Skeletal muscle satellite cell (primary cell): ENCODE data around the gene TSPAN16.
A peak's percentile ranks its signal among the peaks of the same experiment; 100 is the strongest.
"Not testable (repeated sequence)": the region's sequence is repeated elsewhere in the genome, so short reads cannot be mapped to it uniquely, and the experiment has no call there.

Experiments
- H3K27me3 ChIP-seq: 2 replicates; pipeline ENCODE4 v1.7.0; 2013; ENCODE audit warnings: low read length; ENCODE audit not compliant: control insufficient read depth, insufficient read depth
- H3K36me3 ChIP-seq: 2 replicates; pipeline ENCODE4 v1.7.0; 2013; ENCODE audit warnings: mild to moderate bottlenecking, control low read depth, low read length; ENCODE audit not compliant: insufficient read depth
- H3K4me1 ChIP-seq: 2 replicates; pipeline ENCODE4 v1.7.0; 2013; ENCODE audit warnings: low read length; ENCODE audit not compliant: control insufficient read depth, insufficient read depth
- H3K4me2 ChIP-seq: 2 replicates; pipeline ENCODE4 v1.7.0; 2013; ENCODE audit warnings: mild to moderate bottlenecking, low read length
- H3K4me3 ChIP-seq: 2 replicates; pipeline ENCODE4 v1.7.0; 2013; ENCODE audit warnings: low read length
- H3K9ac ChIP-seq: 2 replicates; pipeline ENCODE4 v1.7.0; 2013; ENCODE audit warnings: mild to moderate bottlenecking, low read depth, low read length, moderate library complexity
- H3K9me3 ChIP-seq: replicated peaks from 2 replicates; pipeline ENCODE4 v1.7.0; 2013; ENCODE audit warnings: mild to moderate bottlenecking, control low read depth, low read length

Gene TSPAN16

GRCh38 chr19:11338121-11338520, 42.2 kb downstream of the TSPAN16 start:
- no peaks in the 10 kb centered on the region for H3K9me3 ChIP-seq
- no peak overlapping the region for H3K4me3 ChIP-seq
- H3K36me3 ChIP-seq, result no peaks in the 10 kb centered on the region
- H3K27me3 ChIP-seq, result peaks cover 6% of the 10 kb centered on the region
- no peak overlapping the region for H3K4me2 ChIP-seq
- H3K9ac ChIP-seq, result no peak overlapping the region
- peaks cover 15% of the 10 kb centered on the region for H3K4me1 ChIP-seq

GRCh38 chr19:11338569-11339253, 42.8 kb downstream of the TSPAN16 start:
- peaks cover 6% of the 10 kb centered on the region for H3K27me3 ChIP-seq
- H3K9me3 ChIP-seq, result no peaks in the 10 kb centered on the region
- peak overlapping the region; percentile 80 for H3K4me2 ChIP-seq
- peak overlapping the region; percentile 59 for H3K4me3 ChIP-seq
- no peak overlapping the region for H3K9ac ChIP-seq
- H3K4me1 ChIP-seq, result peaks cover 15% of the 10 kb centered on the region
- no peaks in the 10 kb centered on the region for H3K36me3 ChIP-seq

- Histone ChIP-seq H3K9ac (no peak within 1 kb of the TSS), H3K27me3 (peaks cover 6% of the 10 kb centered on the region), H3K36me3 (no peaks in the 10 kb centered on the region), H3K9me3 (no peaks in the 10 kb centered on the region), H3K4me1 (peaks cover 17% of the 10 kb centered on the region), H3K4me2 (peak within 1 kb of the TSS; percentile 80), H3K4me3 (peak within 1 kb of the TSS; percentile 59)
These were observed 43.5 kb downstream of the TSPAN16 start, which contains the start of gene RAB3D for GRCh38 chr19:11339254-11340098. Gene RAB3D (minus strand): TSS chr19:11339657. CDS start chr19:11337399, 2,258 bp downstream.

- Histone ChIP-seq H3K4me2 (peak overlapping the region; percentile 80), H3K4me3 (peak overlapping the region; percentile 59), H3K4me1 (peaks cover 19% of the 10 kb centered on the region)
- not testable (repeated sequence) for H3K27me3 ChIP-seq, H3K9me3 ChIP-seq, H3K36me3 ChIP-seq, H3K9ac ChIP-seq
These were observed 44.1 kb downstream of the TSPAN16 start for GRCh38 chr19:11340099-11340467.

GRCh38 chr19:11342429-11342828, 46.5 kb downstream of the TSPAN16 start:
- Histone ChIP-seq H3K4me3 (no peak overlapping the region), H3K27me3 (peaks cover 6% of the 10 kb centered on the region), H3K9ac (no peak overlapping the region), H3K9me3 (no peaks in the 10 kb centered on the region), H3K36me3 (no peaks in the 10 kb centered on the region), H3K4me1 (peaks cover 34% of the 10 kb centered on the region), H3K4me2 (no peak overlapping the region)

DNA sequence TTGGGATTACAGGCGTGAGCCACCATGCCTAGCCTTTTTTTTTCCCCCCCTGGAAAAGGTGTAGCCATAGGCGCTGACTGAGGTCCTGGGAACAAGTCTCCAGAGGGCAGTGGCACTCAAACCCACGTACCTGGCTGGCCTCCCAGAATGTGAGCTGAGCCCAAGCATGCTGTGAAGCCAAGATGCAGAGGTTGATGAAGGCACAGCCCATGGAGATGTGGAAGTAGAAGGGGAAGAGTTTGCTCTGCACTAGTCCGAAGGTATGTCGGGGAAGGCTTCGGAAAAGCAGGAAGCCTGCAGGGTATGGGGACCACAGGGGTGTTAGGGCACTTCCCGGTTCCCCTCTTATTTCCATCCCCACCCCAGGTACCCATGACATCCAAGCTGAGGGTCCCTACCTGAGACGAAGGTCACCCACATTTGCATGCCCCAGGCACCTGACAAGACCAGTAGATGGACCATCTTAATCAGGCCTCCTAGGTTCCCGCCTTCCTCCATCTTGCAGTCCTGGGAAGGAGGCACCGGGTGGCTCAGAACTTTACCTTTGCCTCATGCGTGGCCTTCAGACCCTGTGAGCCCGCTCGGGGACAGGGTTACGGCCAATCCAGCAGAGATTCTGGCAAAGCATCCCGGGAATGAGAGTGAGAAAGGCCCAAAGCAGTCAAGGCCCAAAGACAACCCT, 49.3 kb downstream of the TSPAN16 start:
- no peaks in the 10 kb centered on the region for H3K27me3 ChIP-seq

DNA sequence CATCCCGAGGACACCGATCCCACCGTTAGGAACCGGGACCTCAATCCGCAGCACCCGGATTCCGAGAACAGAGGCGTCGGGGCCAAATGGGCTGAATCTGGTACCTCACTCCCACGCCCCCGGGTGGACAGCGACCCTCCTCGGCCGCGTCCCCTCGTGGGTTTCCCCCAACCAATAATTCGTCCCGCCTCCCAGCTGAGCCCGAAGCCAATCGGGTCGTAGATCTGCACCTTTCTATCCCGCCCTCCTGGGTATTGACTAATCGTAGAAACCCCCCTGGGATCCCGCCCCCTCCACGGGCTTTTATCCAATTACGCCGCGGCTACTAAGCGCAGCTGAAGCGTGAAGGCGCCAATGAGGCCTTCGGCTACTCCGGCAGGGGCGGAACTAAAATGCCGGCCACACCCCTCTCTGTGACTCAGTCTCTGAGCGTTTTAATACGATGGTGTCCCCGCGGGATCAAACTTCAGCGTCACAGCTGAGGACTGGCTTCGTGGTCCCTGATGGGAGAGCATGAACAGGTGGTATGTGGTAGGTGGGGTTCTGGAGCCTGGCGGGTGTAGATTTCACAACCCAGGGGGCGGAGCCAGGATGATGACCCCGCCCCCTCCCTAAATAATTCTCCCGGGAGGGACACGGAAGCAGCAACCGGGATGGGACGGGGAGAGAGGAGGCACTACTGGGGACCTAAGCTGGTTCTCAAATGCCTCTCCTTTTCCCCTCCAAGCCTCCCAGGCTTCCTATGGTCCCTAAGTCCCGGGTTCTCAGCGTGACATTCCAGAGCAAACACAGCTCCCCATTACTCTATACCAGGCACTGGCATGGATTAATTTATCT, 50.4 kb downstream of the TSPAN16 start, which contains the start of the genes CCDC159 and TMEM205:
Gene CCDC159, plus strand, starts transcription at position 416 of the 837 bp plus-strand sequence. Its CDS starts 88 bp downstream, at position 504.
Gene TMEM205, minus strand, starts transcription at position 165 of the 837 bp plus-strand sequence. CDS start 649 bp downstream, outside the sequence.
- H3K9me3 ChIP-seq, result peaks cover 7% of the 10 kb centered on the region
- peak within 1 kb of the TSS; percentile 84 for H3K4me2 ChIP-seq
- H3K9ac ChIP-seq, result peak within 1 kb of the TSS; percentile 81
- peak within 1 kb of the TSS; percentile 78 for H3K4me3 ChIP-seq
- peaks cover 19% of the 10 kb centered on the region for H3K4me1 ChIP-seq
- H3K36me3 ChIP-seq, result no peaks in the 10 kb centered on the region
- H3K27me3 ChIP-seq, result no peaks in the 10 kb centered on the region

More for the DNA sequence above, 49.3 kb downstream of the TSPAN16 start:
- Histone ChIP-seq H3K4me1 (peaks cover 19% of the 10 kb centered on the region), H3K9ac (peak overlapping the region; percentile 81), H3K4me2 (peak overlapping the region; percentile 84), H3K4me3 (peak overlapping the region; percentile 78), H3K36me3 (no peaks in the 10 kb centered on the region), H3K9me3 (peaks cover 7% of the 10 kb centered on the region)

DNA sequence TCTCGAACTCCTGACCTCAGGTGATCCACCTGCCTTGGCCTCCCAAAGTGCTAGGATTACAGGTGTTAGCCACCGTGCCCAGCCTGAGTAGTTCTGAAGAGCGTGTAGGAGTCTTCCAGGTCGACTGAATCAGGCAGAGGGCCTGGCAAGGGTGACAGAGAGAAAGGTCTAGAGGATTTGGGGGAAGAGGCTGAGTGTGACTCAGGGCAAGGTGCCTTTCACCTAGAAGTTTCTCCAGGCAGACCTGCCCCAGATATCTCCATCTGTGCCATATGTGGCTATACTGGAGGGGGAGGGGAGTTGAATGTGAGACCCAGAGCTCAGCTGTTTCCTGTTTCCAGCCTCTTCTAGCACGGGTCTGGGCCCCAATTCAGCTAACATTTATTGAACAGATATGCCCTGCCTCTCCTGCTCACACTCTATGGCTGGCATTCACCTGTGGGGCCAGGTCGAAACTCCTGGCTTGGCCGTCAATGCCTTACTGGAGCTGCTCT, 51.6 kb downstream of the TSPAN16 start:
- no peaks in the 10 kb centered on the region for H3K27me3 ChIP-seq
- no peak overlapping the region for H3K4me3 ChIP-seq
- no peak overlapping the region for H3K4me2 ChIP-seq
- H3K4me1 ChIP-seq, result peaks cover 19% of the 10 kb centered on the region
- no peaks in the 10 kb centered on the region for H3K36me3 ChIP-seq
- H3K9me3 ChIP-seq, result peaks cover 7% of the 10 kb centered on the region
- H3K9ac ChIP-seq, result no peak overlapping the region

GRCh38 chr19:11349171-11349570, 53.2 kb downstream of the TSPAN16 start:
- peaks cover 7% of the 10 kb centered on the region for H3K9me3 ChIP-seq
- H3K4me2 ChIP-seq, result no peak overlapping the region
- H3K27me3 ChIP-seq, result no peaks in the 10 kb centered on the region
- H3K4me1 ChIP-seq, result peaks cover 17% of the 10 kb centered on the region
- no peaks in the 10 kb centered on the region for H3K36me3 ChIP-seq
- no peak overlapping the region for H3K4me3 ChIP-seq
- H3K9ac ChIP-seq, result no peak overlapping the region

DNA sequence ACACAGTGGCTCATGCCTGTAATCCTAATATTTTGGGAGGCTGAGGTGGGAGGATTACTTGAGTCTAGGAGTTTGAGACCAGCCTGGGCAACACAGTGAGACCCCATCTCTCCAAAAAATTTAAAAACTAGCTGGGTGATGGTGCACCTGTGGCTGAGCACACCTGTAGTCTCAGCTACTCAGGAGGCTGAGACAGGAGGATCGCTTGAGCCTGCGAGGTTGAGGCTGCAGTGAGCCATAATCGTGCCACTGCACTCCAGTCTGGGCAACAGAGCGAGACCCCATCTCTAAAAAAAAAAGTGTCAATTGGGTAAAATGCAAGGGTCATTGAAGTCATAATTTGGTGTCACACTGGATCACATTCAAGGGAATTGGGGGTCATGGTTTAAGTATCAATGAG, 58.1 kb downstream of the TSPAN16 start:
- H3K4me1 ChIP-seq, H3K27me3 ChIP-seq, H3K9ac ChIP-seq, H3K4me2 ChIP-seq, H3K9me3 ChIP-seq, H3K4me3 ChIP-seq, H3K36me3 ChIP-seq: not testable (repeated sequence)
